ENCODE measurements around the gene DOCK4. TPM values are rescaled to one million over a fixed set of nuclear protein-coding genes. Genes with fewer than 3 reads are reported as not detected.

Gene DOCK4
- total RNA-seq, 1 donor from 2014 or later = 0.73 TPM

DNA sequence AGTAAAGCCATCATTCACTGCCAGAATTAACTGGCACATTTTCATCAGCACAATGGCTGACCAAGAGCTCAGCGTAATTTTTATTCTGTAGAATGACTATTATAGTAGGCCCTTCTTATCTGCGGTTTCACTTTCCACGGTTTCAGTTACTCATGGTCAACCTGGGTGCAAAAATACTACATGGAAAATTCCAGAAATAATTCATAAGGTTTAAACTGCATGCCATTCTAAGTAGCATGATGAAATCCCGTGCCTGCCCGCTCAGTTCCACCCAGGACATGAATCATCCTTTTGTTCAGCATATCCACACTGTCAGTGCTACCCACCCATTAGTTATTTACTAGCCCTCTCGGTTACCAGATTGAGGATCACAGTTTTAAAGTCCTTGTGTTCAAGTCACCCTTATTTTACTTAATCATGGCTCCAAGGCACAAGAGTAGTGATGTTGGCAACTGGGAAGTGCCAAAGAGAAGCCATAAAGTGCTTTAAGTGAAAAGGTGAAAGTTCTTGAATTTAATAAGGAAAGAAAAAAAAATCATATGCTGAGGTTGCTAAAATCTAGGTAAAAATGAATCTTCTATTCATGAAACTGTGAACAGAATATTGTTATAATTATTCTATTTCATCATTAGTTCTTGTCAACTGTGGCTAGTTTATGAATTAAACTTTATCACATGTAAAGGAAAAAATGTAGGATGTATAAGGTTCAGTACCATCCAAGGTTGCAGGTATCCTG is 204.9 kb downstream of the DOCK4 start:
- no peaks in the 10 kb centered on the region for H3K4me1 Mint-ChIP-seq
- ATAC-seq (ENCODE audit: low read depth) (no peak), DNase-seq (no peak)
- no peaks in the 10 kb centered on the region for H3K27me3 Mint-ChIP-seq
- no peaks in the 10 kb centered on the region for H3K36me3 Mint-ChIP-seq (ENCODE audit: low read depth)
- POLR2A ChIA-PET = no interaction called here
- intact Hi-C loops (cut with micrococcal nuclease) = no loop called here
- no peak for TF ChIP-seq CTCF (IDR thresholded peaks at IDR 0.05)
- no peaks in the 10 kb centered on the region for H3K9me3 Mint-ChIP-seq
- CTCF ChIA-PET = no interaction called here
- no peak overlapping the region for H3K27ac Mint-ChIP-seq
- H3K4me3 Mint-ChIP-seq = no peak overlapping the region

DNA sequence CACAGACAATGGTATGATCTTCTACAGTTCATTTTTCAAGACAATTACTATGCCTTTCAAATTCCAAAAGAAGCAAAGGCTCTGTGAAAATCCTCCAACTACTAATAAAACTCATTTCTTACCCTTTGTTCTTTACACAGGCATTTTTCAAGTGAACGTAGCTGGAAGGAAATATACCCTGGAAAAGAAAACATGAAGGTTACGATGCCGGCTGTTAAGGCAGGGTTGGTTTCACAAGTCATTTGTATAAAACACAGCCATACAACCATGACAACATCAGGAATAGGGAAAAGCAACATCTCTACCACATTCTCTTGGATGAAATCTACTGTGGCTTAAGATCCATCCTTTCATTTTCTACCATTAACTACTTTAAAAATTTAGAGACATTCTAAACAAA is 207.9 kb downstream of the DOCK4 start:
- no peaks in the 10 kb centered on the region for H3K9me3 Mint-ChIP-seq
- no peaks in the 10 kb centered on the region for H3K4me1 Mint-ChIP-seq
- CTCF ChIA-PET = no interaction called here
- no peak for ATAC-seq (ENCODE audit: low read depth)
- no peak for TF ChIP-seq CTCF (IDR thresholded peaks at IDR 0.05)
- POLR2A ChIA-PET = no interaction called here
- H3K36me3 Mint-ChIP-seq (ENCODE audit: low read depth) = no peaks in the 10 kb centered on the region
- H3K27me3 Mint-ChIP-seq = no peaks in the 10 kb centered on the region
- no peak for DNase-seq
- intact Hi-C loops (cut with micrococcal nuclease) = no loop called here
- H3K4me3 Mint-ChIP-seq = no peak overlapping the region
- no peak overlapping the region for H3K27ac Mint-ChIP-seq

DNA sequence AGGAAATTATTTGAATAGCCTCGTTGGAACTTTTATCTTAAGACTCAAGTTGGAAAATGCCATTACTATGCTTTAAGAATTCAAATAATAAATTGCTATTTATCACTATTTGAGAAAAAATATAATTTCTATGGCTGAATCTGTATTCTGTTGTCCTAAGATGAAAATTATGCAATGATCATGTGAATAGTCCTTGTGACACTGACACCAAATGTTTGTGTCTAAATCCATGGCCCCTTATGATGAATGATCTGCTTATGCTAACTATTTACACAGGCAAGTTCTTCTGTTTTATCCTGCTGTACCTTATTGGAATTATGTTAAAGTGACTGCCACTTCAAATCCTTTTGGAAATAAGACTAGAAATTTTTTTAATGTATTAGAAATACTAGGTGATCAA is 208.7 kb downstream of the DOCK4 start:
- no peak overlapping the region for H3K27ac Mint-ChIP-seq

DNA sequence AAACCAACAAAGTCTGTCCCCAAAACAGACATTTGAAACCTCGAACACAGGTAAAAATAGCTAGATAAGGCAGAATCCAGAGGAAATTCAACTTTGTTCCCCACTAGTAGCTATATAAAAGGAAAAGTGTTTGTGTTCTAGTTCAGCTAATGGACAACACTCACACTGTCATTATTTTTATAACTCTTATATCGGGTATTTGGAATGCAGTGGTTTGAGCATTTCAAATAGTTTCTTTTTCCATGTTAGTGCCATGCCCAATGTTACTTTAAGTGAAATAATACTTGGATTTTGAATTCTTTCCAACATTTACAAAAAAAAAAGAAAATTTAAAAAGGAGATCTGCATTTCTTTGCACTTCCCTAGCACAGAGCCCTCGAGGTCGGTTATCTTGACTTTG is 213.6 kb downstream of the DOCK4 start:
- TF ChIP-seq CTCF (IDR thresholded peaks at IDR 0.05) = no peak
- intact Hi-C loops (cut with micrococcal nuclease) = no loop called here
- ChIA-PET CTCF (no interaction called here), POLR2A (no interaction called here)
- Mint-ChIP-seq H3K9me3 (no peaks in the 10 kb centered on the region), H3K36me3 (ENCODE audit: low read depth) (no peaks in the 10 kb centered on the region), H3K27me3 (no peaks in the 10 kb centered on the region), H3K4me1 (peaks cover under 1% of the 10 kb centered on the region), H3K27ac (no peak overlapping the region), H3K4me3 (no peak overlapping the region)
- no peak for ATAC-seq (ENCODE audit: low read depth)
- no peak for DNase-seq

More for the DNA sequence above, 208.7 kb downstream of the DOCK4 start:
- H3K9me3 Mint-ChIP-seq = no peaks in the 10 kb centered on the region
- no peaks in the 10 kb centered on the region for H3K4me1 Mint-ChIP-seq
- ATAC-seq (ENCODE audit: low read depth) (no peak), DNase-seq (no peak)
- H3K4me3 Mint-ChIP-seq = no peak overlapping the region
- POLR2A ChIA-PET = no interaction called here
- intact Hi-C loops (cut with micrococcal nuclease) = no loop called here
- CTCF ChIA-PET = no interaction called here
- TF ChIP-seq CTCF (IDR thresholded peaks at IDR 0.05) = no peak
- H3K27me3 Mint-ChIP-seq = no peaks in the 10 kb centered on the region
- H3K36me3 Mint-ChIP-seq (ENCODE audit: low read depth) = no peaks in the 10 kb centered on the region

- DNase-seq (no peak), ATAC-seq (ENCODE audit: low read depth) (no peak)
- H3K27me3 Mint-ChIP-seq = no peaks in the 10 kb centered on the region
- no peaks in the 10 kb centered on the region for H3K9me3 Mint-ChIP-seq
- H3K4me3 Mint-ChIP-seq = no peak overlapping the region
- intact Hi-C loops (cut with micrococcal nuclease) = no loop called here
- H3K36me3 Mint-ChIP-seq (ENCODE audit: low read depth) = no peaks in the 10 kb centered on the region
- no peak overlapping the region for H3K27ac Mint-ChIP-seq
- ChIA-PET POLR2A (no interaction called here), CTCF (no interaction called here)
- H3K4me1 Mint-ChIP-seq = peaks cover 11% of the 10 kb centered on the region
- no peak for TF ChIP-seq CTCF (IDR thresholded peaks at IDR 0.05)
Observed at GRCh38 chr7:111990643-111991042, 215.6 kb downstream of the DOCK4 start.
